ENCODE data around the gene KIF27.
A peak's percentile ranks its signal among the peaks of the same experiment; 100 is the strongest.
"Not testable (repeated sequence)": the region's sequence is repeated elsewhere in the genome, so short reads cannot be mapped to it uniquely, and the experiment has no call there.

KIF27 gene

GRCh38 chr9:83920927-83921707 is at the start of gene KIF27:
TSS of gene KIF27 (minus strand) at chr9:83921432. CDS start at chr9:83915591, 5,841 bp downstream.
- DNase-seq = peak; percentile 97 to 99

- DNase-seq = no peak
These were observed 48.4 kb upstream of the KIF27 start for GRCh38 chr9:83969602-83970001.

- no peak for DNase-seq
These were observed 45.8 kb upstream of the KIF27 start for GRCh38 chr9:83967073-83967472.

GRCh38 chr9:83966209-83966582 is 45.0 kb upstream of the KIF27 start:
- no peak for DNase-seq

GRCh38 chr9:83965350-83966208 is 44.3 kb upstream of the KIF27 start:
- DNase-seq = peak; percentile 25 to 56

GRCh38 chr9:83964973-83965349 is 43.7 kb upstream of the KIF27 start:
- no peak for DNase-seq

GRCh38 chr9:83962165-83962564 is 40.9 kb upstream of the KIF27 start:
- no peak for DNase-seq

GRCh38 chr9:83960991-83961390 is 39.8 kb upstream of the KIF27 start:
- no peak for DNase-seq

- DNase-seq = no peak
These were observed 37.8 kb upstream of the KIF27 start for GRCh38 chr9:83959061-83959460.

- DNase-seq = no peak
These were observed 35.9 kb upstream of the KIF27 start for GRCh38 chr9:83957248-83957513.

GRCh38 chr9:83956436-83957247 is 35.4 kb upstream of the KIF27 start:
- DNase-seq = peak; percentile 66 to 72

- DNase-seq = peak; percentile 60
These were observed 34.8 kb upstream of the KIF27 start for GRCh38 chr9:83956086-83956435.

- DNase-seq = not testable (repeated sequence)
These were observed 26.9 kb upstream of the KIF27 start for GRCh38 chr9:83948096-83948495.

- DNase-seq = no peak
These were observed 19.5 kb upstream of the KIF27 start for GRCh38 chr9:83940590-83941303.

- DNase-seq = peak; percentile 54 to 94
These were observed 16.7 kb upstream of the KIF27 start for GRCh38 chr9:83937861-83938455.

- no peak for DNase-seq
These were observed 15.3 kb upstream of the KIF27 start for GRCh38 chr9:83936523-83936922.

- no peak for DNase-seq
These were observed 14.2 kb upstream of the KIF27 start for GRCh38 chr9:83935276-83935935.

- no peak for DNase-seq
These were observed 13.5 kb upstream of the KIF27 start for GRCh38 chr9:83934569-83935275.

- peak; percentile 37 to 49 for DNase-seq
These were observed 12.6 kb upstream of the KIF27 start for GRCh38 chr9:83933790-83934189.

GRCh38 chr9:83932851-83933250 is 11.6 kb upstream of the KIF27 start:
- DNase-seq = no peak

GRCh38 chr9:83932011-83932410 is 10.8 kb upstream of the KIF27 start:
- no peak for DNase-seq

All from inflammatory macrophage treated with lipopolysaccharide for 1 hour (primary cell).